ENCODE measurements around the gene RAF1.

- TF ChIP-seq CTCF (IDR thresholded peaks at IDR 0.05) (no peak), EZH2 (IDR thresholded peaks at IDR 0.05; ENCODE audit: borderline replicate concordance, insufficient read depth, low read depth, low read length, poor library complexity, severe bottlenecking) (no peak)
Observed at GRCh38 chr3:12700800-12701199, 36.9 kb upstream of the RAF1 start.

Data from B cell (primary cell).